GM18526 (cell line): Measurements from ENCODE around the gene ZNF563.
A peak's percentile ranks its signal among the peaks of the same experiment; 100 is the strongest.

Source experiments
- POLR2A ChIP-seq: IDR thresholded peaks from 3 replicates; pipeline ENCODE4 v1.6.1; 2011; ENCODE audit not compliant: insufficient read length; ENCODE audit errors: extremely low read depth

The ZNF563 gene

DNA sequence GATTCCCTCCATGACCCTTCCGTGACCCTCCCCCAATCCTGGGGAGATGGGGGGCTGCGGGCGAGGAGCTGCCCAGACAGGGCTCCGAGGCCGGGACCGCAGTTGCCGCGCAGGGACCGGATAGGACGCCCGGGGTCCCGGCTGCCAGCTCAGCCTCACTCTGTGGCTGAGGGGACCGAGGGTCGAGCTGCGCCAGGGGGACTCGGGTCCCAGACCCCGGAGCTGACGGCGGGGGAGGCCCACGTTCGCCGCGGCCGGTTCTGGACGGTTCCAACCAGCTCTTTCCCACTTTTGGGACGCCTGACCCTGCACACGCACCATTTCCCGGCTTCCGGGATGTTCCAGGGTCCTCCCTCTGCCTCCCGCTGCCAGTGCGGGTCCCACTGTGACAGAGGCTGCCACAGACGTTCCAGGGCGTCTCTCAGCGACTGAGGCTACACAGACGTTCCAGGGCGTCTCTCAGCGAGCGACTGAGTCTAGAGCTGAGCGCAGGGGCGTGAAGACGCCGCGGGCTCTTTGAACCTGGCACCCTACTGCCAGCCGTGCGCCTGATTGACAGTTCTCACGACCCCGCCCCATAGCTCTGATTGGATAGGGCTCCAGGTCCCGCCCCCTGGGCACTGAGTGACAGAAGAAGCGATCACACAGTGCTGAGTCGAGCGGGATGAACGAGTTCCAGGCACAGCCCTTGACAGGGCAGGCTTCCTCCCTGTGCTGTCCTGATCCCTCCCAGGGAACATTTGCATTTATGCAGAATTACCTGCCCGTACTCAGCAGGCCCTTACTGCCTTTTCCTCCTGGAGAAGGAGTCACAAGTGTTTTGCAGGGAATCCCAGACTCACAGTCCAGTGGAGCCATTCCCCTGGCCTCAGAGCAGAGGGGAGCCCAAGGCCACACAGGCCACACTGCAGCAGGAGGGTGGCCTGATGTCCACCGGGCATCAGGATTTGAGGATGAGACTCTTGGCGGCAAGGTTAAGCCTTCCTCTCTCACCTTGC is at the start of gene ZNF563:
ZNF563 (minus strand) TSS at position 472 of the 998 bp plus-strand sequence; CDS start at position 321, 151 bp downstream.
- peak; percentile 95 for TF ChIP-seq POLR2A

DNA sequence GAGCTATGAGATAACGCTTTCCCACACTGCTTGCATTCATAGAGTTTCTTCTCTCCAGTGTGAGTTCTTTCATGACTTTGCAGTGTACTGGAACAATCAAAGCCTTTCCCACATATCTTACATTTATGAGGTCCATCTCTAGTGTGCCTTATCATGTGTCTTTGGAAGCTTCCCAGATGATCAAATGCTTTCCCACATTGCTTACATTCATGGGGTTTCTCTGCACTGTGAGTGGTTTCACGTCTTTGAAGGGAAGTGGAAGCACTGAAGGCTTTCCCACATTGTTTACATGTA is 47.0 kb upstream of the ZNF563 start:
- no peak for TF ChIP-seq POLR2A

DNA sequence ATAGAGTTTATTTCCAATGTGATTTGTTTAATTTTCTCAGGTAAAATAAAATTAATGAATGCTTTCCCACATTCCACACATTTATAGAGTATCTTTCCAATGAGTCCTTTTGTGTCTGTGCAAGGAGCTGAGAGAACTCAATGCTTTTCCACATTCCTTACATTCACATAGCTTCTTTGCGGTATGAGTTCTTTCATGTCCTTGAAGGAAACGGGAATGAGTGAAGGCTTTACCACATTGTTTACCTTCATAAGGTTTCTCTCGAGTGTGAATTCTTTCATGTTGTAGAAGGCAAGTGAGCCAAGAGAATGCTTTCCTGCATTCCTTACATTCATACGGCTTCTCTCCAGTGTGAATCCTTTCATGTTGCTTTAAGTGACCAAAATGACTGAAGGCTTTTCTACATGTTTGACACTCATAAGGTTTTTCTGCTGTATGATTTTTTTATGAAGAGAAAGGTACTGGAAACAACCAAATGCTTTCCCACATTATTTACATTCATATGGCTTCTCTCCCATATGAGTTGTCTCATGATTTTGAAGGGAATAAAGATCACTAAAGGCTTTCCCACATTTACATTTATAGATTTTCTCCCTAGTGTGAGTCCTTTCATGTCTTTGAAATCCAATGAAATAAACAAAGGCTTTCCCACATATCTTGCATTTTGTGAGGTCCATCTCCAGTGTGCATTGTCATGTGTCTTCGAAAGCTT is 46.5 kb upstream of the ZNF563 start:
- TF ChIP-seq POLR2A = no peak

DNA sequence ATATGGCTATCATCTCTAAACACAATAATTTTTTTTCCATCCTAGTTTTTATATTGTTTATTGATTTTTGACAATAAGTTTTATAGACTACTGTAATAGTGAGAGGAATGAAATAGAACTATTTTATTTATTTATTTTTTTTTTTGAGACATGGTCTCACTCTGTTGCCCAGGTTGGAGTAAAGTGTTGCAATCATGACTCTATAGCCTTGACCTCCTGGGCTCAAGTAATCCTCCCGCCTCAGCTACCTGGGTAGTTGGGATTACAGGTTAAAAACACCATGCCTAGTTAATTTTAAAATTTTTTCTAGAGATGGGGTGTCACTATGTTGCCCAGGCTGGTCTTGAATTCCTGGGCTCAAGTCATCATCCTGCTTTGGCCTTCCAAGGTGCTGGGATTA is 40.6 kb upstream of the ZNF563 start:
- no peak for TF ChIP-seq POLR2A

DNA sequence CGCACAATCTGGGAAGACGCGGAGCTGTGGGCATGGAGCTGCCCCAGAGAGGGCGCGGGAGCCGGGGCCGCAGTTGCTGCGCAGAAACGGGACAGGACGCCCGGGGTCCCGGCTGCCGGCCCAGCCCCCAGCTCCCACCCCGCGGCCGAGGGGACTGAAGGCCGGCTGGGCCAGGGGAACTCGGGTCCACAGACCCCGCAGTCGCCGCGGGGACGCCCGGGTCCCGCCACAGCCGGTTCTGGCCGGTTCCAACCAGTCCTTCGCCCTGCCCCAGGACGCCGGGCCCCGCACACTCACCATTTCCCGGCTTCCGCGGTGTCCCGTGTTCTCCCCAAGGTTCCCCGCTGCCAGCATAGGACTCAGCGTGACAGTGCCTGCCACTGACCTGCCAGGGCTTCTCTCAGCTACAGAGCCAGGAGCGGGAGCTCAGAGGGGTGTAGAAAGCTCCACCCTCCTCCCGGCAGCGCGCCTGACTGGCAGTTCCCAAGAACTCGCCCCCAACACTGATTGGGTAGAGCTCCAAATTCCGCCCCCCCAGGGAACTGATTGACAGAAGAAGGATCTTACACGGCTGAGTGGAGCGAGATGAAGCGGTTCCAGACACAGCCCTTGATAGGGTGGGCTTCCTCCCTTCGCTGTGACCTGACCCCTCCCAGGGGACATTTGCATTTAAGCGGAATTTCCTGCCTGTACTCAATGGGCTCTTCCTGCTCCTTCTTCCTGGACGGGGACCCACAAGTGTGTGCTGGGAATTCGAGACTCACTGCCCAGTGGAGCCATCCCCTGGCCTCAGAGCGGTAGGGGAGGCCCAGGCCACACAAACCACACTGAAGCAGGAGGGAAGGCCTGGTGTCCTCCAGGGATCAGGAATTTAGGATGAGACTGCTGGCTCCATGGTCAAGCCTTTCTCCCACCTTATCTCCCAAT is 32.1 kb upstream of the ZNF563 start, which contains the start of gene ZNF442:
ZNF442 (minus strand) TSS at position 448 of the 927 bp plus-strand sequence. CDS start 2,052 bp downstream, outside the sequence.
- peak; percentile 76 for TF ChIP-seq POLR2A

DNA sequence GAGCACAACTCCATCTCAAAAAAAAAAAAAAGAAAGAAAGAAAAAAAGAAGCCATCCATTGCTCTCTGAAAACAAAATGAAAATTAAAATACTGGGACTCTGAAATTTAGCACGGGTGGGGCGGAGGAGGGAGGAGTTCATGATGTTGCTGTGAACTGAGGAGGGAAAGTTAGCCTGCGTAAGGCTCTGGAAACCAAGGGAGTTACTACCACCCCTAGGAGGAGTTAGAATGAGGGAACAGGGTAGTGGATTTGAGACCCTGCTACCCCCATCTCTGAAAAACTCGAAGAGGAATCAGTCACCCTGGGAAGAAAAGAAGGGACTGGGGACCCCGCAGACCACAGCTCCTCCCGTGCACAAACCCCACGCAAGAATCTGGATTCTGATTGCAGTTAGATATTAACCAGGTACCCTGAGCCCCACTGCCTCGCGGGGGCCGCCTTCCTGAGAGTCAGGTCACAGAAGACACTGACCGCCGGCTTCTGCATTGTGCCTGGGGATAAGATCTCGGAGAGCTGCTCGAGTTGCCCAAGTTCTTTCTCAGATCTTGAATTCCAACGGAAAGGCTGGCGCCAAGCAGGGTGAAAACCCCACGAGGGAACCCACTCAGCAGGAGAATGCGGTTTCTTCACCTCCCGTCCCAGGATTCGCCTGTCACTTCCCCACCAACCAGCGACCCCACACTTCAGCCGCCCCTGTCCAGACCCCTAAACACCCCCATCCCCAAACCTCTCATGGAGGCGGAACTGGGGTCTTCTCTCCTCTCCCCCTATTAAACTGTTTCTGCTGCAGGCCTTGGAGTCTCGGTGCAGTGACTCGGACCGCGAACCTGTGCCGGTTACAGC is 31.2 kb upstream of the ZNF563 start:
- no peak for TF ChIP-seq POLR2A

DNA sequence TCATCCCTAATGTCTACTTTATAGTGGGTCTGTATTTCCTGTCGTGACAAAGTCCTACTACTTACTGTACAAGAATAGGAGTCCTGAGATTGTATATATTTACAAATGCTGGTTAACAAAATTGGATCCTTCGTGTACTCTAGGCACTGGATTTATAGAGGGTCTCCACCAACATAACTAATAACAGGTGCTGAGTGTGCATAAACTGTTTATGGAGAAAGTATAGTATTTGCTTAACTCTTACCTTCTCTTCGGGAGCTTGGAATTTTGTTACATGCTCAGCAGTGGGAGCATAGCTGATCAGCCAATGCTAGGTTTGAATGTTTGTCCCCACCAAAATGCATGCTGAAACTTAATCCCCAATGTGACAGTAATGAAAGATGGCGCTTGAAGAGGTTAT is 19.9 kb upstream of the ZNF563 start:
- TF ChIP-seq POLR2A = no peak

DNA sequence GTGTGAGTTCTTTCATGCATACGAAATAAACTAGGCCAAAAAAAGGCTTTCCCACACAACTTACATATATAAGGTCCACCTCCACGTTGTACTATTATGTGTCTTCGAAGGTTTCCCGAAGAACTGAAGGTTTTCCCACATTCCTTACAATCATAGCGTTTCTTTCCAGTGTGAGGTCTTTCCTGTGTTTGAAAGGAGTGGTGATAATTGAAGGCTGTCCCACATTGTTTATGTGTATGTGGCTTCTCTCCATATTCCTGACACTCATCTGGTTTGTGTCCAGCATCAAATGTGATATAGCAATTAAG is 17.4 kb upstream of the ZNF563 start:
- TF ChIP-seq POLR2A = no peak

DNA sequence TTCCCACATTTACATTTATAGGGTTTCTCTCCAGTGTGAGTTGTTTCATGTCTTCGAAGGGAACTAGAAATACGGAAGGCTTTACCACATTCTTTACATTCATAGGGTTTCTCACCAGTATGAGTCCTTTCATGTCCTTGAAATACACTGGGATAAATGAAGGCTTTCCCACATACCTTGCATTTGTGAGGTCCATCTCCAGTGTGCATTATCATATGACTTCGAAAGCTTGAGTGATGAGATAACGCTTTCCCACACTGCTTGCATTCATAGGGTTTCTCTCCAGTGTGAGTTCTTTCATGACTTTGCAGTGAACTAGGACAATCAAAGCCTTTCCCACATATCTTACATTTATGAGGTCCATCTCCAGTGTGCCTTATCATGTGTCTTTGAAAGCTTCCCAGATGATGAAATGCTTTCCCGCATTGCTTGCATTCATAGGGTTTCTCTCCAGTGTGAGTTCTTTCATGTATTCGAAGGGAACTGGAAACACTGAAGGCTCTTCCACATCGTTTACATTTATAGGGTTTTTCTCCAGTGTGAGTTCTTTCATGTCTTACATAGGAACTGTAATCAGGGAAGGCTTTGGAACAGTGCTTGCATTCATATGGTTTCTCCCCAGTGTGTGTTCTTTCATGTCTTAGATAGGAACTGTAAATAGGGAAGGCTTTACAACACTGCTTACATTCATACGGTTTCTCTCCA is 16.9 kb upstream of the ZNF563 start:
- no peak for TF ChIP-seq POLR2A

DNA sequence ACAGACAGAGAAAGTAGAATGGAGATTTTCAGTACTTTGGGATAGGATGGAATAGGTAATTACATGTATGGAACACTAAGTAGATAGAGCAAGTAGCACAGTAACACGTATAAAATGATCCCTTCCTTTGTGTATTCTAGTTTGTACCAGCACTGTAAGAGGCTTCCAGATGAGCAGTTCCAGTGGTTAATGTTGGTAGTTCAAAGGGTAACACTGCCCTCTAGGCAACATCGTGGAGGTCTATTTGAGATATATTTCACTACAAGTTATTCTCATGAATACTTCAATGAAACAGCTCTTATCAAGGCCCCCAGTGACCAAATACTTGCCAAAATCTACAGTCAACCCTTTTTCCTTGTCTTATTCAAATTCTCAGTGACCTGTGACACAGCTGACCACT is 13.5 kb upstream of the ZNF563 start:
- TF ChIP-seq POLR2A = no peak

DNA sequence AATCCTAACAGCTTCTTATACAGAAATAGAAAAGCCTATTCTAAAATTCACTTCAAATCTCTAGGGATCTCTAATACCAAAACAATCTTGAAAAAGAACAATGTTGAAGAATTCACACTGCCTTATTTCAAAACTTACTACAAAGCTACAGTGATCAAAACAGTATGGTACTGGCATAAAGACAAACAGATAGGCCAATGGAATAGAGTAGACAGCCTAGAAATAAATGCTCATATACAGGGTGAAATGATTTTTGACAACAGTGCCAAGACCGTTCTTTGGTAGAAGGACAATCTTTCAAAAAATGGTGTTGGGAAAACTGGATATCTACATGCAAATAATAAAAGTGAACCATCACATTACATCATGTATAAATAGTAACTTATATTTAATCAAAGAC is 11.8 kb upstream of the ZNF563 start:
- TF ChIP-seq POLR2A = no peak

DNA sequence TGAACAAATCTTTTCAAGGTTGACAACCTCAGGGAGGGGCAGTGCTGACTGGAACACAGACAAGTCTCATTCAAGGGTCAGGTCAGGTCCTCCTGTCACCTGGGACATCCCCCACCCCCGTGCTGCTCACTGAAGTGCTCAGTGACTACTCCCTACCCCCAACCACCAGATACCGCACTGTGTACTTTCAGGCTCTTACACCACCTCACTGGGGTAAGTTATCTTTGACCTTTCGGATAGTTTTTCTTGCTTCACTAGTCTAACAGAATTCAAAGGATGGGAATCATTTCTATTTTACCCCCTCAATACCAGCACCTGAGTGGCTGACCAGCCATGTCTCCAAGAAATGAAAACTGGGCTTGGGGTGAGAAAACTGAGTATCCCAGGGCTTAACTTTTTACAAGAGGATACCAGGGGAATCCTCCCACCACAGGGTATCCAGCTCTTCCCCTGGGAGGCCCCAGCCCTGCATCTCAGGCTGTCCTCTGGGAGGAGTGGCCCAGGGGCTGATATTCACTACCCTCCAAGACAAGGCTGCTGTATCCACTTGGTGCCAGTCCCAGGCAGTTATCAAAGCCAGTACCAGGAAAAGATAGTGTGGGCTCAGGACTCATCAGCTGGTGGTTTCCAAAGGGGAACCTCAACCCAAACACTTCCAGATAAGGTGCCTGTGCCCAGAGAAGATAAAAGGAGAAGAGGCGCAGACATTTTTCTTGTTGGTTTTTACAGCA is 2.1 kb downstream of the ZNF563 start:
- no peak for TF ChIP-seq POLR2A

DNA sequence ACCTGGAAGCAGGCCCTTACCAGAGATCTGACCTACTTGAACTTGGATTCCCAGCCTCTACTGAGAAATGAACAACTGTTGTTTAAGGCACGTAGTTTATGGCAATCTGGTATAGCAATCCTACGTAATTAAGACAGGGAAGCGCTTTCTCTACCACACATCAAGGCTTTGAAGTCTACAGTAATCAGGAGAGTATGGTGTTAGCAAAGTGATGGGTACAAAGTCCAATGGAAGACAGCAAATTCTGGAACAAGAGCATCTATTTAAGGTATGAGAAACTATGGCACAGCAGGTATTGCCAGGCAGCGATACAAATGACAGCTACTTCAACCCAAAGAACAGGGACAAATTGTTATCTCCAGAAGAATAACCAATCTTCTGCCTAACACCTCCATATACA is 3.1 kb downstream of the ZNF563 start:
- TF ChIP-seq POLR2A = no peak
